KG1 (cell line): ENCODE results near the gene RTP5.
"Not testable (repeated sequence)": the region's sequence is repeated elsewhere in the genome, so short reads cannot be mapped to it uniquely, and the experiment has no call there.

Experiments used
- DNase-seq: peaks from one replicate; lab custom pipeline; 2025; lab: John Stamatoyannopoulos, UW

The RTP5 gene

GRCh38 chr2:241869087-241869961 lies at the start of gene RTP5:
RTP5 (plus strand) TSS chr2:241869729; CDS start chr2:241869757, 28 bp downstream.
- DNase-seq: no peak

- DNase-seq: not testable (repeated sequence)
These were observed 49.4 kb upstream of the RTP5 start for GRCh38 chr2:241819947-241820624.

GRCh38 chr2:241820625-241821384 lies 48.7 kb upstream of the RTP5 start:
- DNase-seq: no peak

- no peak for DNase-seq
These were observed 47.9 kb upstream of the RTP5 start for GRCh38 chr2:241821460-241822263.

- DNase-seq: no peak
These were observed 47.3 kb upstream of the RTP5 start for GRCh38 chr2:241822264-241822623.

GRCh38 chr2:241823531-241824437 lies 45.7 kb upstream of the RTP5 start:
- DNase-seq: not testable (repeated sequence)

- no peak for DNase-seq
These were observed 42.1 kb upstream of the RTP5 start for GRCh38 chr2:241827394-241827793.

GRCh38 chr2:241833101-241833663 lies 36.3 kb upstream of the RTP5 start:
- DNase-seq: no peak

- DNase-seq: not testable (repeated sequence)
These were observed 35.6 kb upstream of the RTP5 start for GRCh38 chr2:241833756-241834526.

- DNase-seq: no peak
These were observed 34.9 kb upstream of the RTP5 start for GRCh38 chr2:241834527-241835210.

- DNase-seq: no peak
These were observed 33.9 kb upstream of the RTP5 start for GRCh38 chr2:241835611-241836010.

GRCh38 chr2:241836292-241836691 lies 33.2 kb upstream of the RTP5 start:
- DNase-seq: no peak

- no peak for DNase-seq
These were observed 32.1 kb upstream of the RTP5 start for GRCh38 chr2:241837197-241837965.

- DNase-seq: no peak
These were observed 28.1 kb upstream of the RTP5 start for GRCh38 chr2:241841181-241842066.

- no peak for DNase-seq
These were observed 27.5 kb upstream of the RTP5 start for GRCh38 chr2:241842067-241842415.

GRCh38 chr2:241842620-241843211 lies 26.8 kb upstream of the RTP5 start:
- DNase-seq: no peak
